HepG2 (cell line): ENCODE data around the gene MUC6. TPM values are rescaled to one million over a fixed set of nuclear protein-coding genes. Genes with fewer than 3 reads are reported as not detected.
A peak's percentile ranks its signal among the peaks of the same experiment; 100 is the strongest.

ENCODE experiments used
- ATAC-seq: fragments of 200-7000 bp; cut with Tn5 transposase; 3 replicates; pipeline ENCODE4 v1.9.1; 2020; ENCODE audit warnings: mild to moderate bottlenecking, moderate library complexity
- BruUV-seq: library from RNA; stranded (reverse); fragments of 400-500 nt; replicated peaks from 2 replicates; lab custom pipeline; 2021; lab: Mats Ljungman, UMichigan
- CTCF ChIA-PET: fragments of 300-600 bp; formaldehyde crosslinking; extraction: SDS; loops from one replicate; lab custom pipeline; 2021; ENCODE audit warnings: low total read pairs, inconsistent platforms, low intra/inter-chr PET ratio; lab: Yijun Ruan, JAX
- POLR2A ChIA-PET: fragments of 350-600 bp; sonication (Branson Sonifier 250); formaldehyde crosslinking; loops from one replicate; lab custom pipeline; 2020; ENCODE audit warnings: antibody characterized with exemption, inconsistent platforms; lab: Yijun Ruan, JAX
- DNase-seq: peaks from one replicate; pipeline ENCODE4 v3.0.0-alpha.2; 2015; ENCODE audit warnings: low spot score
- FAIRE-seq: peaks from 3 replicates; lab custom pipeline; 2011; peaks lifted over from hg19 to GRCh38; lab: Jason Lieb, UNC
- H2AFZ ChIP-seq: one replicate; pipeline ENCODE4 v1.6.1; 2011; ENCODE audit warnings: low read length, inconsistent platforms
- H3K27ac ChIP-seq: fragments of 300-600 bp; 3 replicates; pipeline ENCODE4 v1.8.0; 2011; ENCODE audit warnings: mixed run types, mild to moderate bottlenecking, mixed read lengths, low read length, inconsistent platforms; ENCODE audit not compliant: insufficient read depth; ENCODE audit errors: extremely low read length
- H3K27me3 ChIP-seq, 2 experiments: fragments of 200-600 bp in 1 of 2; 2 replicates in 1 of 2; 3 replicates in 1 of 2; pipeline versions ENCODE4 v1.6.0 to v1.8.0; 2011; ENCODE audit warnings: low read length in 2 of 2, mild to moderate bottlenecking in 2 of 2, moderate library complexity in 2 of 2, inconsistent platforms in 1 of 2; ENCODE audit not compliant: insufficient read depth in 2 of 2, control insufficient read depth in 1 of 2
- H3K36me3 ChIP-seq, 2 experiments: fragments of 200-600 bp in 1 of 2; replicated peaks in 1 of 2; 2 replicates in 1 of 2; 3 replicates in 1 of 2; pipeline versions ENCODE4 v1.5.1 to v1.8.0; 2011; ENCODE audit warnings: low read length in 2 of 2, inconsistent platforms in 1 of 2; ENCODE audit not compliant: insufficient read depth in 2 of 2, control insufficient read depth in 1 of 2
- H3K4me1 ChIP-seq: 2 replicates; pipeline ENCODE4 v1.5.1; 2012; ENCODE audit warnings: low read length, inconsistent platforms; ENCODE audit not compliant: insufficient read depth
- H3K4me2 ChIP-seq: 2 replicates; pipeline ENCODE4 v1.6.0; 2011; ENCODE audit warnings: low read depth, low read length, inconsistent platforms
- H3K4me3 ChIP-seq, 3 experiments: fragments of 200-600 bp in 1 of 3; sonication (generic), shearing (Covaris generic) in 1 of 3; replicated peaks in 1 of 3; 2 replicates each; pipeline ENCODE4 v1.5.1; 2011 to 2016; ENCODE audit warnings: low read length in 3 of 3, inconsistent platforms in 2 of 3, low read depth in 2 of 3, mild to moderate bottlenecking in 2 of 3, control low read depth in 1 of 3, mixed read lengths in 1 of 3; ENCODE audit not compliant: insufficient read depth in 1 of 3
- H3K79me2 ChIP-seq: one replicate; pipeline ENCODE4 v1.6.1; 2011; ENCODE audit warnings: low read length, inconsistent platforms; ENCODE audit not compliant: insufficient read depth
- H3K9ac ChIP-seq: 2 replicates; pipeline ENCODE4 v1.6.0; 2011; ENCODE audit warnings: mild to moderate bottlenecking, low read depth, low read length, inconsistent platforms; ENCODE audit not compliant: insufficient read depth
- H3K9me3 ChIP-seq: 2 replicates; pipeline ENCODE4 v1.5.1; 2012; ENCODE audit warnings: mild to moderate bottlenecking, low read length
- H4K20me1 ChIP-seq: 2 replicates; pipeline ENCODE4 v1.6.0; 2011; ENCODE audit warnings: inconsistent platforms, mild to moderate bottlenecking, low read length, moderate library complexity; ENCODE audit not compliant: insufficient read depth
- CENPX ChIP-seq: sonication (generic); formaldehyde crosslinking; IDR thresholded peaks from 2 replicates; pipeline ENCODE4 v1.9.0; 2021; ENCODE audit warnings: mild to moderate bottlenecking, missing genetic modification reagents, moderate library complexity
- CREB1 ChIP-seq, 2 experiments: fragments of 450-650 bp in 1 of 2; IDR thresholded peaks; 2 replicates each; pipeline ENCODE4 v1.6.1; 2016 to 2017; ENCODE audit warnings: control low read depth in 1 of 2, mild to moderate bottlenecking in 1 of 2, missing compliant biosample characterization in 1 of 2, missing genetic modification characterization in 1 of 2
- HCFC1 ChIP-seq: fragments of 150-350 bp; IDR thresholded peaks from 2 replicates; pipeline ENCODE4 v1.6.1; 2014; ENCODE audit warnings: low read depth, low read length
- JUNB ChIP-seq: sonication (generic); formaldehyde crosslinking; IDR thresholded peaks from 2 replicates; pipeline ENCODE4 v1.8.0; 2022; ENCODE audit warnings: missing genetic modification reagents, mild to moderate bottlenecking, borderline replicate concordance
- MEF2D ChIP-seq: sonication (generic); formaldehyde crosslinking; IDR thresholded peaks from 2 replicates; pipeline ENCODE4 v1.5.1; 2020; ENCODE audit warnings: mild to moderate bottlenecking, missing genetic modification reagents
- MNT ChIP-seq: fragments of 450-650 bp; IDR thresholded peaks from 2 replicates; pipeline ENCODE4 v1.6.1; 2016
- RCOR2 ChIP-seq: IDR thresholded peaks from 2 replicates; pipeline ENCODE4 v1.6.1; 2016; ENCODE audit warnings: missing biosample characterization, missing genetic modification reagents
- SMARCE1 ChIP-seq: fragments of 450-650 bp; IDR thresholded peaks from 2 replicates; pipeline ENCODE4 v1.6.1; 2017; ENCODE audit warnings: borderline replicate concordance
- SNAI1 ChIP-seq: sonication (generic); formaldehyde crosslinking; IDR thresholded peaks from 2 replicates; pipeline ENCODE4 v1.5.0; 2020; ENCODE audit warnings: mild to moderate bottlenecking, missing genetic modification reagents, borderline replicate concordance
- STAT5B ChIP-seq: sonication (generic); formaldehyde crosslinking; IDR thresholded peaks from 2 replicates; pipeline ENCODE4 v1.4.0; 2020; ENCODE audit warnings: missing genetic modification reagents
- TMF1 ChIP-seq: sonication (generic); formaldehyde crosslinking; IDR thresholded peaks from 2 replicates; pipeline ENCODE4 v1.8.1; 2022; ENCODE audit warnings: low read depth, missing genetic modification reagents
- TOPORS ChIP-seq: sonication (generic); formaldehyde crosslinking; IDR thresholded peaks from 2 replicates; pipeline ENCODE4 v1.8.0; 2023; ENCODE audit warnings: mild to moderate bottlenecking, missing genetic modification reagents
- U2AF2 ChIP-seq: fragments of 200-400 bp; formaldehyde crosslinking; IDR thresholded peaks from 2 replicates; pipeline ENCODE4 v1.6.1; 2017; ENCODE audit warnings: low read depth, mild to moderate bottlenecking, low read length
- ZFY ChIP-seq: sonication (generic); formaldehyde crosslinking; IDR thresholded peaks from 2 replicates; pipeline ENCODE4 v1.4.0; 2020; ENCODE audit warnings: missing genetic modification reagents
- ZNF703 ChIP-seq: sonication (generic); formaldehyde crosslinking; IDR thresholded peaks from 2 replicates; pipeline ENCODE4 v1.5.1; 2020; ENCODE audit warnings: missing genetic modification reagents, mild to moderate bottlenecking, moderate library complexity, borderline replicate concordance
- WGBS: methylation state at CpG from one replicate; pipeline ENCODE4 v1.1.6; 2017; ENCODE audit warnings: low lambda C conversion rate; 5-methylcytosine and 5-hydroxymethylcytosine counted together
- in situ Hi-C: cut with HindIII; loops from 2 replicates; pipeline ENCODE4 v1.10.0; 2017; ENCODE audit warnings: low pct_unique_long_range_greater_than_20kb; ENCODE audit not compliant: extremely low pct_ligation_motif_present
- intact Hi-C: fragments of 100-400 bp; cut with micrococcal nuclease; formaldehyde crosslinking; loops from one replicate; pipeline ENCODE4 v1.10.0; 2022; ENCODE audit not compliant: unreplicated experiment
- polyA plus RNA-seq, 8 experiments: library from polyadenylated mRNA; depleted of rRNA in 3 of 8; stranded (reverse) in 7 of 8; unstranded in 1 of 8; fragments of >200 nt; fragmentation: Illumina TruSeq in 4 of 8; extraction: Trizol in 4 of 8; gene quantifications; 2 replicates each; pipeline versions ENCODE4 v1.2.1 to v1.2.3, GENCODE V29; 2011 to 2016; ENCODE audit warnings: low read depth in 4 of 8, missing spikeins in 1 of 8, mixed read lengths in 1 of 8; ENCODE audit not compliant: insufficient read depth in 1 of 8
- total RNA-seq, 5 experiments: library from RNA; depleted of rRNA; stranded (reverse); fragments of >200 nt; fragmentation: Illumina TruSeq; extraction: Trizol; gene quantifications; 2 replicates each; pipeline ENCODE4 v1.2.3, GENCODE V29; 2016; ENCODE audit warnings: low read depth in 1 of 5
- TF ChIP-seq, protein P1 (sequence below): sonication (generic); formaldehyde crosslinking; IDR thresholded peaks from 2 replicates; pipeline ENCODE4 v1.5.0; 2020; ENCODE audit warnings: missing genetic modification reagents

Gene MUC6
- total and polyA plus RNA-seq, 2 of the 13 experiments (the other 11 are each of a cell fraction or from before 2014, with no cell fraction given): not detected

- 68% methylated on average over 12 of the region's 12 CpGs for WGBS
- no peak overlapping the region for H3K9ac ChIP-seq
- CTCF ChIA-PET: no interaction called here
- no peaks in the 10 kb centered on the region for H4K20me1 ChIP-seq
- peaks cover 7% of the 10 kb centered on the region; the same call in 1 of the 2 replicates for H3K4me1 ChIP-seq
- ATAC-seq: no peak
- in situ Hi-C loops: no loop called here
- H3K79me2 ChIP-seq: no peaks in the 10 kb centered on the region
- no peak overlapping the region for H3K27ac ChIP-seq
- TF ChIP-seq CREB1 (IDR thresholded peaks at IDR 0.05) (peak; percentile 41; the same call in 1 of the 2 replicates), CREB1 (CRISPR knock-in tag; IDR thresholded peaks at IDR 0.05) (no peak), MNT (peak; percentile 87), ZFY (CRISPR knock-in tag) (no peak)
- TF ChIP-seq, all 625 proteins: peak for 2
- Histone ChIP-seq H3K27me3 (peaks cover 38 to 68% of the 10 kb centered on the region in 2 experiments; a peak in 4 of 5 replicates), H3K4me3 (no peak overlapping the region), H2AFZ (no peak overlapping the region), H3K4me2 (no peak overlapping the region), H3K9me3 (no peaks in the 10 kb centered on the region), H3K36me3 (no peaks in the 10 kb centered on the region)
- POLR2A ChIA-PET: no interaction called here
- DNase-seq (no peak), FAIRE-seq (peak; percentile 37)
- no TSS peak for BruUV-seq
- intact Hi-C loops: no loop called here
Measured at GRCh38 chr11:1032310-1032891, 4.1 kb downstream of the MUC6 start.

- H3K4me2 ChIP-seq: no peak overlapping the region
- H2AFZ ChIP-seq: no peak overlapping the region
- H3K9ac ChIP-seq: no peak overlapping the region
- no peaks in the 10 kb centered on the region for H4K20me1 ChIP-seq
- in situ Hi-C loops (no loop called here), intact Hi-C loops (no loop called here)
- peaks cover 31 to 64% of the 10 kb centered on the region in 2 experiments; a peak in 4 of 5 replicates for H3K27me3 ChIP-seq
- no peak for TF ChIP-seq TMF1
- no peak for TF ChIP-seq CENPX (CRISPR knock-in tag)
- TF ChIP-seq JUNB (CRISPR knock-in tag): no peak
- no peak for TF ChIP-seq ZNF703 (CRISPR knock-in tag)
- TF ChIP-seq SNAI1 (CRISPR knock-in tag): no peak
- no peak for TF ChIP-seq MEF2D
- TF ChIP-seq RCOR2 (CRISPR knock-in tag): no peak
- TF ChIP-seq TOPORS (CRISPR knock-in tag): no peak
- TF ChIP-seq, protein P1, sequence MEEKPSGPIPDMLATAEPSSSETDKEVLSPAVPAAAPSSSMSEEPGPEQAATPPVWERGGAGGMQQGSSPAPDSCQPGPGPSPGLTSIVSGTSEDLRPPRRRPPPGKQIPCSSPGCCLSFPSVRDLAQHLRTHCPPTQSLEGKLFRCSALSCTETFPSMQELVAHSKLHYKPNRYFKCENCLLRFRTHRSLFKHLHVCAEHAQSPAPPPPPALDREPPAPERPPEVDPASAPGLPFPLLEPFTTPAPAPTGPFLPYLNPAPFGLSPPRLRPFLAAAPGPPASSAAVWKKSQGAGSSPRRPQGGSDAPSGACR: no peak
- TF ChIP-seq HCFC1: no peak
- TF ChIP-seq STAT5B (CRISPR knock-in tag): no peak
- TF ChIP-seq SMARCE1: no peak
- TF ChIP-seq U2AF2: no peak
- BruUV-seq: no TSS peak
- no peak overlapping the region for H3K4me3 ChIP-seq
- POLR2A ChIA-PET: no interaction called here
- ATAC-seq (no peak), DNase-seq (no peak), FAIRE-seq (no peak)
- CTCF ChIA-PET: no interaction called here
- H3K79me2 ChIP-seq: no peaks in the 10 kb centered on the region
- no peaks in the 10 kb centered on the region for H3K9me3 ChIP-seq
- peaks cover 7% of the 10 kb centered on the region; the same call in 1 of the 2 replicates for H3K4me1 ChIP-seq
- no peaks in the 10 kb centered on the region for H3K36me3 ChIP-seq
- H3K27ac ChIP-seq: no peak overlapping the region
- 20% methylated on average over 3 of the region's 30 CpGs for WGBS
Measured at GRCh38 chr11:1031121-1031899, 5.2 kb downstream of the MUC6 start.
